Loucy (cell line): ENCODE data around the gene ADGRD1.

Experiments
- H2AFZ ChIP-seq: fragments of 200-600 bp; sonication (generic); 2 replicates; pipeline ENCODE4 v1.6.0; 2016; ENCODE audit warnings: antibody characterized with exemption, mild to moderate bottlenecking, low read length, moderate library complexity
- H3F3A ChIP-seq: fragments of 200-600 bp; 2 replicates; pipeline ENCODE4 v1.6.0; 2016; ENCODE audit warnings: antibody characterized with exemption, low read depth, mild to moderate bottlenecking
- H3K27me3 ChIP-seq: fragments of 200-600 bp; sonication (generic); 2 replicates; pipeline ENCODE4 v1.6.1; 2014; ENCODE audit warnings: low read length, mild to moderate bottlenecking; ENCODE audit not compliant: insufficient read depth, poor library complexity, severe bottlenecking
- H3K36me3 ChIP-seq: fragments of 200-600 bp; sonication (generic); 2 replicates; pipeline ENCODE4 v1.6.1; 2016; ENCODE audit warnings: low read length; ENCODE audit not compliant: insufficient read depth
- H3K4me1 ChIP-seq: fragments of 200-600 bp; sonication (generic); 2 replicates; pipeline ENCODE4 v1.5.1; 2014; ENCODE audit warnings: low read length, mild to moderate bottlenecking; ENCODE audit not compliant: insufficient read depth, poor library complexity, severe bottlenecking
- H3K4me2 ChIP-seq: fragments of 200-600 bp; sonication (generic); 2 replicates; pipeline ENCODE4 v1.6.0; 2014; ENCODE audit warnings: antibody characterized with exemption, low read length, low read depth, mild to moderate bottlenecking; ENCODE audit not compliant: poor library complexity, severe bottlenecking
- H3K4me3 ChIP-seq: fragments of 200-600 bp; sonication (generic); 2 replicates; pipeline ENCODE4 v1.5.1; 2014; ENCODE audit warnings: low read length, mild to moderate bottlenecking, mixed read lengths; ENCODE audit not compliant: poor library complexity, severe bottlenecking
- H3K79me2 ChIP-seq: fragments of 200-600 bp; sonication (generic); 2 replicates; pipeline ENCODE4 v1.6.1; 2014; ENCODE audit warnings: low read length; ENCODE audit not compliant: insufficient read depth
- H3K9ac ChIP-seq: fragments of 200-600 bp; sonication (generic); 2 replicates; pipeline ENCODE4 v1.6.0; 2014; ENCODE audit warnings: mild to moderate bottlenecking, low read depth, low read length, moderate library complexity; ENCODE audit not compliant: poor library complexity, severe bottlenecking
- H3K9me2 ChIP-seq: fragments of 200-600 bp; sonication (generic); replicated peaks from 2 replicates; pipeline ENCODE4 v1.6.1; 2016; ENCODE audit warnings: low read depth, low read length, mixed read lengths
- H3K9me3 ChIP-seq: fragments of 200-600 bp; sonication (generic); 2 replicates; pipeline ENCODE4 v1.6.1; 2014; ENCODE audit warnings: mild to moderate bottlenecking, antibody characterized with exemption, low read length, low read depth; ENCODE audit not compliant: insufficient read depth
- H4K20me1 ChIP-seq: fragments of 200-600 bp; sonication (generic); 2 replicates; pipeline ENCODE4 v1.6.0; 2014; ENCODE audit warnings: antibody characterized with exemption, low read length, mild to moderate bottlenecking; ENCODE audit not compliant: insufficient read depth, poor library complexity, severe bottlenecking
- EZH2phosphoT487 ChIP-seq: fragments of 200-600 bp; IDR thresholded peaks from 2 replicates; pipeline ENCODE4 v1.6.1; 2018; ENCODE audit warnings: antibody characterized with exemption, mild to moderate bottlenecking, moderate library complexity, borderline replicate concordance
- TF ChIP-seq, protein P1 (sequence below): fragments of 200-600 bp; sonication (generic); conservative IDR thresholded peaks from 2 replicates; pipeline ENCODE4 v1.5.1; 2014; ENCODE audit warnings: mild to moderate bottlenecking, antibody characterized with exemption, low read length

ADGRD1 gene

DNA sequence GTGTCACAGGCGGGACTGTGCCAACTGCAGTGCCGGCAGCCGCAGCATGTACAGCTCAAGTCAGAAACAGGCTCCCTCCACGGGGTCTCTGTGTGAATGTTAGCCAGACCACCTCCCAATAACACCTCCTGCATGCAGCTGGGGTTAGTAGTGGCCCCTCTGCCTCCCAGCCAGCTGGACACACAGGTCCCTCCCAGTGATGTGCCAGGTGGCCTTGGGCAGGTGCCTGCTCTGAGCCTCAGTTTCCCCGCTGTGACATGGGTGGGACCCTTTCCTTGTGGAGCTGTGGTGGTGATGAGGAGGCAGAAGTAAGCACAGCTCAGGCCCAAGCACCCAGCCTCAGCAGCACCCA, 139.9 kb downstream of the ADGRD1 start:
- H3K4me3 ChIP-seq: no peak overlapping the region
- H3K27me3 ChIP-seq: no peaks in the 10 kb centered on the region
- no peak overlapping the region for H3K9ac ChIP-seq
- H2AFZ ChIP-seq: no peak overlapping the region
- TF ChIP-seq EZH2phosphoT487: no peak
- TF ChIP-seq, protein P1, sequence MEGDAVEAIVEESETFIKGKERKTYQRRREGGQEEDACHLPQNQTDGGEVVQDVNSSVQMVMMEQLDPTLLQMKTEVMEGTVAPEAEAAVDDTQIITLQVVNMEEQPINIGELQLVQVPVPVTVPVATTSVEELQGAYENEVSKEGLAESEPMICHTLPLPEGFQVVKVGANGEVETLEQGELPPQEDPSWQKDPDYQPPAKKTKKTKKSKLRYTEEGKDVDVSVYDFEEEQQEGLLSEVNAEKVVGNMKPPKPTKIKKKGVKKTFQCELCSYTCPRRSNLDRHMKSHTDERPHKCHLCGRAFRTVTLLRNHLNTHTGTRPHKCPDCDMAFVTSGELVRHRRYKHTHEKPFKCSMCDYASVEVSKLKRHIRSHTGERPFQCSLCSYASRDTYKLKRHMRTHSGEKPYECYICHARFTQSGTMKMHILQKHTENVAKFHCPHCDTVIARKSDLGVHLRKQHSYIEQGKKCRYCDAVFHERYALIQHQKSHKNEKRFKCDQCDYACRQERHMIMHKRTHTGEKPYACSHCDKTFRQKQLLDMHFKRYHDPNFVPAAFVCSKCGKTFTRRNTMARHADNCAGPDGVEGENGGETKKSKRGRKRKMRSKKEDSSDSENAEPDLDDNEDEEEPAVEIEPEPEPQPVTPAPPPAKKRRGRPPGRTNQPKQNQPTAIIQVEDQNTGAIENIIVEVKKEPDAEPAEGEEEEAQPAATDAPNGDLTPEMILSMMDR: no peak
- H3K9me2 ChIP-seq: no peaks in the 10 kb centered on the region
- H3K79me2 ChIP-seq: no peaks in the 10 kb centered on the region
- H3K9me3 ChIP-seq: no peaks in the 10 kb centered on the region
- H4K20me1 ChIP-seq: no peaks in the 10 kb centered on the region
- H3K36me3 ChIP-seq: no peaks in the 10 kb centered on the region
- H3K4me2 ChIP-seq: no peak overlapping the region
- no peaks in the 10 kb centered on the region for H3F3A ChIP-seq
- H3K4me1 ChIP-seq: no peaks in the 10 kb centered on the region

DNA sequence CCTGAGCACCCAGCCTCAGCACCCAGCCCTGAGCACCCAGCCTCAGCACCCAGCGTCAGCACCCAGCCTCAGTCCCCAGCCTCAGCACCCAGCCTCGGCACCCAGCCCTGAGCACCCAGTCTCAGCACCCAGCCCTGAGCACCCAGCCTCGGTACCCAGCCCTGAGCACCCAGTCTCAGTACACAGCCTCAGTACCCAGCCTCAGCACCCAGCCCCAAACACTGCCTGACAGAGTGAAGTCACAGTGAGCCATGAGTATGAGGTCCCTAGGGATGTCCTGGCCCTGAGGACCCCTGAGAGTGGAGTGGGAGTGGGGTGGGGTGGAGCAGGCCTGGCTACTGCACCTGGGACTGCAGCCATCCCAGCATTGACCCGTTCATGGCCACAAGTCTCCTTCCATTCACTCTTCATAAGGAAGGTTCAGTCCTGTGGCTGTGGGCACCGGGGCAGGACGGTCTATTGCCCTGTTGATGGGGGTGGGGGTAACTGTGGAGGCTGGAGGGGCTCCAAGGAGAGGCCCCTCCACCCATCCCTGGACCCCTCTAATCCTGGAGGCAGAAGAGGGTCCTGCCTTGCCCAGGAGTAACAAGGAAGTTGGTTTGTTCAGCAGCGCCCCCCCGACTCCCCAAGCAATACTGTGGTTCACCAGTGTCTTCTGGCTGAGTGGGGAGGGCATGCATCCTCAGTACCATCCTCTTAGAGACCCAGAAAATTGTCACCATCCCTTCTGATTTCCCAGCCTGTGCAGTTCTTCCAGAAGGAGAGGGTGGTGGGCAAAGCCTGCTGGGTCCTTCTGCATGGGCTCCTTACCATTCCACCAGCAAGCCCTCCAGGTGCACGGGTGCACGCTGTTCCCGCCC, 140.5 kb downstream of the ADGRD1 start:
- H3K9ac ChIP-seq: no peak overlapping the region
- H3K27me3 ChIP-seq: no peaks in the 10 kb centered on the region
- no peaks in the 10 kb centered on the region for H3K79me2 ChIP-seq
- H3K4me3 ChIP-seq: no peak overlapping the region
- TF ChIP-seq EZH2phosphoT487: no peak
- TF ChIP-seq, protein P1: no peak
- H3F3A ChIP-seq: no peaks in the 10 kb centered on the region
- H3K4me1 ChIP-seq: no peaks in the 10 kb centered on the region
- H3K9me3 ChIP-seq: no peaks in the 10 kb centered on the region
- H4K20me1 ChIP-seq: no peaks in the 10 kb centered on the region
- no peaks in the 10 kb centered on the region for H3K36me3 ChIP-seq
- H3K9me2 ChIP-seq: no peaks in the 10 kb centered on the region
- no peak overlapping the region for H2AFZ ChIP-seq
- no peak overlapping the region for H3K4me2 ChIP-seq

DNA sequence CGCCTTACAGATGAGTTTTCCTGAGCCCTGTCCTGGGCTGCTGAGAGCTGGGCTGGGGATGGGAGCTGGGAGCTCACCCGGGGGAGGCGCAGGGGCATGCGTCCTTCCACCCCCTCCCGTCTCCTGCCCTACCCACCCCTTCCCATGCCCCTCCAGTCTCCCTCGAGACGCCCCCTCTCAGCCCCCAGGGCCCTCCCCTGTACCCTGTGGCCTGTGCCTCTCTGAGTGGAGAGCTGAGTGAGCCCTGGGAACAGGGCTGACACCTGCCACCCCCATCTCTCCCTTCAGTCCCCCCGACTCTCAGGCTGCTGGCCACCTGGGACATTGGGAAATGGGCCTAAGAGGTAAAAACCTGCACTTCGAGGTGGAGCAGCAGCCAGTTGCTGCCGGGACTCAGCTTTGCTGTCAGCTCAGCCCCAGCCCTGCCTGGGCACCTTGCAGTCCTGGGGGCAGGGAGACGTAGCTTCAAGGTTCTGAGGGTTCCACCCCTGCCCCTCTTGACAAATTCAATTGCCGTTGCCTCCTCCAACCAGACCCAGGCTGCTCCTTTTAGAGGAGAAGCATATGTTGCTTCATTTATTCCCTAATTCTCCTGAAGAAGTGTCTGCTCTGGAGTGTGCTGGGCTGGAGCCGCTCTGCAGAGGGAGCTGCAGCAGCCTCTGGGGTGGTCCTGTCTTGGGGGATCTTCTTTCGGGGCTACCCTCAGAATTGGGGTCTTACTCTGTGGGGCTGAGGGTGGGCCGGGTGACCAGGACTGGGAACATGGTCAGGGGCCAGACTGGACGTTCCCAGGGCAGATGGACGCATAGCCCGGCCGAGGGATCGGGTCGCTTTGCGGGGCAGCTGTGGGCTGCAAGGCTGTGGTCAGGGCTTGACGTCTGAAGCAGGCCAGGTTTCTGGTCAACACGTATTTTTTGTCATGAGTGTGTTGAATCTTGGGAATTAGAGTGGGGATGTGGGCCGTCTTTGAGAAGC, 141.4 kb downstream of the ADGRD1 start:
- Histone ChIP-seq H2AFZ (no peak overlapping the region), H3K9ac (no peak overlapping the region)

More for the DNA sequence above, 141.4 kb downstream of the ADGRD1 start:
- Histone ChIP-seq H4K20me1 (no peaks in the 10 kb centered on the region), H3K4me2 (no peak overlapping the region), H3K36me3 (no peaks in the 10 kb centered on the region), H3K9me2 (no peaks in the 10 kb centered on the region), H3K4me1 (no peaks in the 10 kb centered on the region), H3K27me3 (no peaks in the 10 kb centered on the region), H3F3A (no peaks in the 10 kb centered on the region), H3K9me3 (no peaks in the 10 kb centered on the region), H3K4me3 (no peak overlapping the region), H3K79me2 (no peaks in the 10 kb centered on the region)
- no peak for TF ChIP-seq EZH2phosphoT487
- TF ChIP-seq, protein P1: no peak
